HUES6 (cell line): ENCODE results near the gene CATSPERD.
"Not testable (repeated sequence)": the region's sequence is repeated elsewhere in the genome, so short reads cannot be mapped to it uniquely, and the experiment has no call there.

Source experiments
- H3K27ac ChIP-seq: 2 replicates; pipeline ENCODE4 v1.7.0; 2013; ENCODE audit warnings: low read depth, mild to moderate bottlenecking, low read length, inconsistent platforms
- H3K27me3 ChIP-seq: 2 replicates; pipeline ENCODE4 v1.6.1; 2013; ENCODE audit warnings: low read length; ENCODE audit not compliant: control insufficient read depth, insufficient read depth
- H3K36me3 ChIP-seq: 2 replicates; pipeline ENCODE4 v1.6.1; 2013; ENCODE audit warnings: low read length; ENCODE audit not compliant: control insufficient read depth, insufficient read depth
- H3K4me1 ChIP-seq: 2 replicates; pipeline ENCODE4 v1.6.1; 2013; ENCODE audit warnings: low read length; ENCODE audit not compliant: control insufficient read depth, insufficient read depth
- H3K4me3 ChIP-seq: 2 replicates; pipeline ENCODE4 v1.5.1; 2013; ENCODE audit warnings: low read depth, low read length
- H3K9ac ChIP-seq: one replicate; pipeline ENCODE4 v1.6.1; 2013; ENCODE audit warnings: mild to moderate bottlenecking, low read length
- H3K9me3 ChIP-seq: 2 replicates; pipeline ENCODE4 v1.6.1; 2013; ENCODE audit warnings: low read depth, low read length; ENCODE audit not compliant: control insufficient read depth, insufficient read depth

The CATSPERD gene

GRCh38 chr19:5694167-5694955 is 26.1 kb upstream of the CATSPERD start:
- Histone ChIP-seq H3K27me3 (no peaks in the 10 kb centered on the region), H3K4me1 (0 out of 2 replicates have a peak, but pooled peaks cover 3% of the 10 kb centered on the region), H3K36me3 (peaks cover 87% of the 10 kb centered on the region), H3K9ac (no peak overlapping the region), H3K27ac (no peak overlapping the region), H3K4me3 (no peak overlapping the region), H3K9me3 (no peaks in the 10 kb centered on the region)

GRCh38 chr19:5694956-5695648 is 25.3 kb upstream of the CATSPERD start:
- Histone ChIP-seq H3K36me3 (peaks cover 91% of the 10 kb centered on the region), H3K9ac (no peak overlapping the region), H3K9me3 (no peaks in the 10 kb centered on the region), H3K27ac (no peak overlapping the region), H3K4me3 (no peak overlapping the region), H3K4me1 (0 out of 2 replicates have a peak, but pooled peaks cover 3% of the 10 kb centered on the region), H3K27me3 (no peaks in the 10 kb centered on the region)

GRCh38 chr19:5695649-5696195 is 24.7 kb upstream of the CATSPERD start:
- no peak overlapping the region for H3K4me3 ChIP-seq
- no peaks in the 10 kb centered on the region for H3K27me3 ChIP-seq
- H3K36me3 ChIP-seq = peaks cover 93% of the 10 kb centered on the region
- no peak overlapping the region for H3K9ac ChIP-seq
- 0 out of 2 replicates have a peak, but pooled peaks cover 3% of the 10 kb centered on the region for H3K4me1 ChIP-seq
- no peak overlapping the region for H3K27ac ChIP-seq
- no peaks in the 10 kb centered on the region for H3K9me3 ChIP-seq

GRCh38 chr19:5696196-5697021 is 24.0 kb upstream of the CATSPERD start:
- 0 out of 2 replicates have a peak, but pooled peaks cover 3% of the 10 kb centered on the region for H3K4me1 ChIP-seq
- H3K9ac ChIP-seq = no peak overlapping the region
- H3K4me3 ChIP-seq = no peak overlapping the region
- no peaks in the 10 kb centered on the region for H3K9me3 ChIP-seq
- peaks cover 93% of the 10 kb centered on the region for H3K36me3 ChIP-seq
- no peak overlapping the region for H3K27ac ChIP-seq
- no peaks in the 10 kb centered on the region for H3K27me3 ChIP-seq

- Histone ChIP-seq H3K4me1 (no peaks in the 10 kb centered on the region), H3K36me3 (peaks cover 84% of the 10 kb centered on the region), H3K4me3 (no peak overlapping the region), H3K9me3 (no peaks in the 10 kb centered on the region), H3K9ac (no peak overlapping the region), H3K27me3 (no peaks in the 10 kb centered on the region), H3K27ac (no peak overlapping the region)
Observed at GRCh38 chr19:5697022-5697889, 23.2 kb upstream of the CATSPERD start.

GRCh38 chr19:5697890-5698634 is 22.4 kb upstream of the CATSPERD start:
- Histone ChIP-seq H3K4me3 (no peak overlapping the region), H3K36me3 (peaks cover 77% of the 10 kb centered on the region), H3K4me1 (no peaks in the 10 kb centered on the region), H3K9me3 (no peaks in the 10 kb centered on the region), H3K27ac (no peak overlapping the region), H3K9ac (no peak overlapping the region), H3K27me3 (no peaks in the 10 kb centered on the region)

- Histone ChIP-seq H3K4me1 (no peaks in the 10 kb centered on the region), H3K9ac (no peak overlapping the region), H3K36me3 (peaks cover 77% of the 10 kb centered on the region), H3K9me3 (peaks cover 4% of the 10 kb centered on the region; the same call in 1 of the 2 replicates), H3K27ac (no peak overlapping the region), H3K4me3 (no peak overlapping the region), H3K27me3 (no peaks in the 10 kb centered on the region)
Observed at GRCh38 chr19:5698635-5699422, 21.6 kb upstream of the CATSPERD start.

- H3K4me3 ChIP-seq = no peak overlapping the region
Observed at GRCh38 chr19:5700455-5701092, 19.9 kb upstream of the CATSPERD start.

GRCh38 chr19:5702053-5702410 is 18.4 kb upstream of the CATSPERD start:
- peaks cover 77% of the 10 kb centered on the region for H3K36me3 ChIP-seq
- not testable (repeated sequence) for H3K27me3 ChIP-seq, H3K4me3 ChIP-seq, H3K4me1 ChIP-seq, H3K27ac ChIP-seq, H3K9ac ChIP-seq, H3K9me3 ChIP-seq

More at GRCh38 chr19:5700455-5701092, 19.9 kb upstream of the CATSPERD start:
- Histone ChIP-seq H3K27ac (no peak overlapping the region), H3K4me1 (no peaks in the 10 kb centered on the region), H3K36me3 (peaks cover 77% of the 10 kb centered on the region), H3K9ac (no peak overlapping the region), H3K9me3 (peaks cover 4% of the 10 kb centered on the region; the same call in 1 of the 2 replicates), H3K27me3 (no peaks in the 10 kb centered on the region)
